8988T (cell line): ENCODE measurements around the gene MTX1.
A peak's percentile ranks its signal among the peaks of the same experiment; 100 is the strongest.
"Not testable (repeated sequence)": the region's sequence is repeated elsewhere in the genome, so short reads cannot be mapped to it uniquely, and the experiment has no call there.

ENCODE experiments used
- DNase-seq: peaks from one replicate; pipeline ENCODE4 v3.0.0; 2011

The MTX1 gene

GRCh38 chr1:155189926-155190325 lies 18.6 kb upstream of the MTX1 start:
- DNase-seq, result not testable (repeated sequence)

- DNase-seq, result peak; percentile 10
These were observed 16.6 kb upstream of the MTX1 start for GRCh38 chr1:155191904-155192303.

- peak; percentile 13 for DNase-seq
These were observed 15.9 kb upstream of the MTX1 start for GRCh38 chr1:155192346-155193274.

GRCh38 chr1:155193275-155193990 lies 15.1 kb upstream of the MTX1 start:
- peak; percentile 95 for DNase-seq

DNA sequence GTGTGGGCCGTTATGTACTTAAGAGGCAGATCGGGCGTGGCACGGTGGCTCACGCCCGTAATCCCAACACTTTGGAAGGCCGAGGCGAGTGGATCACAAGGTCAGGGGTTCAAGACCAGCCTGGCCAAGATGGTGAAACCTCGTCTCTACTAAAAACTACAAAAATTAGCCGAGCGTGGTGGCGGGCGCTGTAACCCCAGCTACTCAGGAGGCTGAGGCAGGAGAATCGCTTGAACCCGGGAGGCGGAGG lies 14.6 kb upstream of the MTX1 start:
- not testable (repeated sequence) for DNase-seq

GRCh38 chr1:155195201-155196102 lies 13.0 kb upstream of the MTX1 start:
- DNase-seq, result peak; percentile 43

DNA sequence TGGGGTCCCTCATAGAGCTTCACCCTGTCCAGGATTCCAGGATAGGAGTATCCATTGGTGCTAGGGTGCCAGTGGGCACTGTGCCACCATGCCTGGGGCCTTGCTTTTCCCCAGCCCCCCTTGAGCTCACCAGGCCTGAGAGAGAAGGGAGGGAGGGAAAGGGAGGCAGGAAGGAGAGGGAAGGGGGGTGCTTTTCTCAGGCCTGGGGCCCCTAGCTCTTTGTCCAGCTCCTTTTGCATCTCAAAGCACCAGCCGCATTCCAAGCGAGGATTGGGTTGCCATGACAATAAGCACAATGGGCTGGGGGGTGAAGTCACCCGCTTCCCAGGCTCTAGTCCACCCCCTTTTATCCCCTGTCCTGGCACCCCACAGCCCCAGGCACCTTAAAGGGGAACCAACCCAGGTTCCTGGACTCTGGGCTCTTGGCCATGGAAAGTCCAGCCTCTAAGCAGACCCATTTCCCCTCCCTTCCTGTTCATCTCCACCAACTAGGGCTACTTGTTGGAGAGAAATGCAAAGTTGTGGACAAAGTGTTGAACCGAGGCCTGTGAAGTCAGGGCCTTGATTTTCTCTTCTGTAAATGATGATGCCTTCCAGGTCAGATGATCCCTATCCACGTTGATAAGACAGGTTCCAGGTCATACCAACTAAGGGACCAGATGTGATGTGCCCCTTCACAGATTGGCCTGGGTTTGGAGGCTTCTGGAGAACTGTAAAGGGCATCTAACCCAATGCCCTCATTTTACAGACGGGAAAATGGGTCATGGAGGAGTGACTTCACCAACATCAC lies 12.2 kb upstream of the MTX1 start:
- peak; percentile 10 for DNase-seq

- DNase-seq, result peak; percentile 9
These were observed 11.4 kb upstream of the MTX1 start for GRCh38 chr1:155196893-155197638.

- DNase-seq, result no peak
These were observed 10.5 kb upstream of the MTX1 start for GRCh38 chr1:155197901-155198546.

DNA sequence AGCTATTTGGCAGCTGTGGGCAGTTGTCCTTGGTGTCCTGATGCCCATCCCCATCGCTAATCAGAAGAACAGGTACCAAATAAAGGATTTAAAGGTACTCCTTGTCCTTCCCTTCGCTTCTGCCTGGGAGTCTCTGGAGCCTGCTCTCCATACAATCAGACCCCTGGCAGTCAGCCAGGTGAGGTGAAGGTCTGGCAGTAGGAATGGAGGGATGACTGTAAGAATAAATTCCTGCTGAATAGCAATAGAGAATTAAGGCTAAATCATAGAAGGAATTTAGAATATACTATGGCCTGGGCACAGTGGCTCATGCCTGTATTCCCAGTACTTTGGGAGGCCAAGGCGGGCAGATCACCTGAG lies 10.0 kb upstream of the MTX1 start:
- DNase-seq, result peak; percentile 4

DNA sequence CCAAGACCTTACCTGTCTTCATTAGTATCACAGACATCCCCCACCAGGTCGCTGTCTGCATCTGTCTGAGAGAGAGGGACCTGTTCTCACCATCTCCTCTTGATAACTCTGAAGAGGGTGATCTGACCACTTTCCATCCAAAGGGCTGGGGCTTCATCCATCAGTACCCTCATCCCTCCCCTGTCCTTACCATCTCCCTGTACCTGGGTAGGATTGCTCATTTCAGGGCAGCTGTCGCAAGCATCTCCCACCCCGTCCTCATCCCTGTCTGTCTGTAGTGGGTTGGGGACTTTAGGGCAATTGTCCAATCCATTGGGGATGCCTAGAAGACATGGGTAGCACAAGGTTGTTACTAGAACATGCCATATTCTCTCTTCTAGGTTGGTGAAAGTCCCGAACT lies 8.7 kb upstream of the MTX1 start:
- no peak for DNase-seq

DNA sequence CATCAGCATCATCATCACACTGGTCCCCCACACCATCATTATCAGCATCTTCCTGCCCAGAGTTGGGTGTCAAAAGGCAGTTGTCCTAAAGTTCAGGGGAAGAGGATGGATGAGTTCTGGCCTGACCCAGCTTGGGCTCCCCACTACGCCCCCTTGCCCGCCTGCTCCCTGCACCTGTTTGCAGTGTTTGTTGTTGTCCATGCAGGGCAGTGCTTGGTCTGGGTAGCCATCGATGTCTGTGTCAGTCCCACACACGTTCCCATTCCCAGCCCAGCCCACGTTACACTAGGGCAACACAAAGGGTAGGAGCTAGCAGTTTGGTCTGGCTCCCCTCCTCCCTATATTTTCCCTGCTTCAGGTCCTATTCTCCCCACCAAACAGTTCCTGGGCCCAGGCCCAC lies 7.6 kb upstream of the MTX1 start:
- no peak for DNase-seq

DNA sequence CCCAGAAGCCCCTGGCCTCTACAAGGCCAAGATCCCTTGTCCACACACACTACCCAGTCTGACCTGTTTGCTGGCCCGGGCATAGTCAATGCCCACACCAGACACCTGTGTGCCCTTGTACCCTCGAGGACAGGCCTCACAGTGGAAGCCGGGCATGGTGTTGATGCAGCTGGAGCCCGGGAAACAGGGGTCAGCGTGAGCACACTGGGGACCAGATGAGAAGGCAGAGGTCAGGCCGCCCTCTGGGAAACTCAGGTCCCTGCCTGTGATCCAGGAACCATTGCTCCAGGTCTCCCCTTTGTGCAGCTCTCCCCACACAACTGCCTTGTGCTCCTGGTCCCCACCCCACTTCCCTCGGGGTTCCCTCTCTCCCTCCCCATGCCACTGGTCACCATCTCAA lies 6.3 kb upstream of the MTX1 start:
- DNase-seq, result no peak

DNA sequence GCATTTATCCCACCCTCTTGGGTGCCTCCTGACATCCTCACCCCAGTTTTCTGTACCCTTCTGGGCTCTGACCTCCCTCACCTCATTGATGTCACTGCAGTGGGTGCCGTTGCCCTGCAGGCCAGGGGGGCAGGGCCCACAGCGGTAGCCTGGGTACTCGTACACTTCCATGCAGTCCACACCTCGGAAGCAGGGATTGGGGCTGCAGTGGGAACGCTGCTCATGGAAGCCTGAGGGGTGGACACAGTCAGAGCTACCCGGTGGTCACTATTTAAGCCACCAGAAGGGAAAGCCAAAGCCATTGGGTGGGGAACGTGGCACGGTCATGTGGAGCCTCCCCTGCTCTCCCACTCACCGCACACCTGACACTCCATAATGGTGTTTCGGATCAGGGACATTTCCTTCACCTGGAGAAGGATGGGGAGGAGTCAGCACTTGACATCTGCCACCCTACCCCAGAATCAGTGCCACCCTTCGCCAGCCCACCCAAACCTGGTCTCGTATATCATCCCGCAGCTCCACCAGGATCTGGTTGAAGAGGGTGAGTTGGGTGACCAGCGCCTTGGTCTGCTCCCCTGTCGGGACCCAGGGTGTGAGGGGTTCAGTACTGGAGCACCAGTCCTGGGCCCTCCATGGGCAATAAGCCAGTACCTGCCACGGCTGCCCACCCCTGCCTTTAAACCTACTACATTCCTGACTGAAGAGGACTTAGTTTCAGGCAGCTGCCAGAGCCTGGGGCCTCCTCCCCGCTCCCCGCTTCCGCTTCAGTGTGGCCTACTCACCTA lies 5.6 kb upstream of the MTX1 start:
- DNase-seq, result no peak

- no peak for DNase-seq
These were observed 3.5 kb upstream of the MTX1 start for GRCh38 chr1:155205035-155205434.

DNA sequence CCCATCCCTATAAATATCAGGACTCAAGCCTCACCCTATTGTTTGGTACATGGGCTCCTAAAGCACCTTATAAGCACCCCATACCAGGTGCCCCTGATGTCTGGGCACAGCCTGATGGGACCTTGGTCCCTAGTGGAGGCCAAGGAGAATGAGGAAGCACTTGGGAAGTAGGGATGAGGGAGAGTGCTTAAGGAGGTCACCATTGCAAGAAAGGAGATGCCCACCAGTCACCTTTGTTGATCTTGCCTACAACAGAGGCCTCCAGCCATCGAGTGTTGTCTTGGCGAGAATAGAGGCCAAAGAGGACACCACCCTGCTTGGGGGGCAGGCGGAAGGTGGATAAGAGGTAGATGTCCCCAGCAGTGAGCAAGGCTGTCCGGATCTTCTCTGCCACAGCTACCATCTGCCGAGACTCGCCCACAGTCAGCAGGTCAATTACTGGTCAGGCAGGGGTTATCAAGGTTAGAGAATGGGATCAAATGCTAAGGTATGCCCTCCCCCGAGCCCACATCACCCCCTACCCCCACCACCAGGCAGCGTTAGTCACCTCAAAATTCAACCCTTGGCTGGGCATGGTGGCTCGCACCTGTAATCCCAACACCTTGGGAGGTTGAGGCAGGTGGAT lies 2.4 kb upstream of the MTX1 start:
- DNase-seq, result no peak

- peak; percentile 74 for DNase-seq
These were observed 1.3 kb upstream of the MTX1 start for GRCh38 chr1:155206891-155207805.

- DNase-seq, result no peak
These were observed 522 bp upstream of the MTX1 start, which contains the start of gene THBS3 for GRCh38 chr1:155207806-155208540. Gene THBS3 (minus strand): TSS chr1:155207897. CDS start chr1:155207876, 21 bp downstream.
